ENCODE measurements around the gene CTDSPL. TPM values are rescaled to one million over a fixed set of nuclear protein-coding genes. Genes with fewer than 3 reads are reported as not detected.

The CTDSPL gene
- total and polyA plus RNA-seq, 4 donors: 8.4 to 17.2 (median 14.2) TPM

DNA sequence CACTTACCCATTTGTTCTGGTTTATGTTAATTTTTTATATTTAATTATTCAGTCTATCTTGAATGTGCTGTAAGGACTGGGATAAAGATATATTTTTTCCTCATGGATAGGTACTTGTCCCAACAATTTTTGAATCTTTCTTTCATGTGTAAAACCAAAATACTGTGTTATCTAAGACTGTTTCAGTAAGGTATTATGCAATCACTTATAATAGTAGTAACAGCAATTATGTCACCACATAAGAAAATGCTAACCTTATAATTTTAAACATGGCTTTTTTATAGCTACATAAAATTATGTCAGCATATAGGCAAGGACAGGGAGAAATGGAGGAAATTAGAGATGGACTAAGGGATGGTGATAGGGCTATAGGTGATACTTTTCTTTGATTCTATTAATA is 2.9 kb upstream of the CTDSPL start:
- H3K36me3 ChIP-seq (ENCODE audit: control insufficient read depth in 4 of 4, insufficient read depth in 3 of 4, low read depth in 1 of 4, low read length in 3 of 4): no peaks in the 10 kb centered on the region
- peaks cover 11 to 50% (median 38%) of the 10 kb centered on the region in 4 donors for H3K4me1 ChIP-seq (ENCODE audit: control insufficient read depth in 4 of 4, insufficient read depth in 4 of 4, low read length in 3 of 4)

More for the DNA sequence above, 2.9 kb upstream of the CTDSPL start:
- Histone ChIP-seq H3K27ac (ENCODE audit: low read depth in 1 of 2, low read length in 2 of 2) (no peak overlapping the region), H3K9me3 (ENCODE audit: control insufficient read depth in 4 of 4, low read length in 3 of 4) (no peaks in the 10 kb centered on the region), H3K9ac (ENCODE audit: low read depth in 1 of 2, low read length in 2 of 2) (no peak overlapping the region), H3K4me3 (ENCODE audit: low read depth in 1 of 3, low read length in 3 of 3) (no peak overlapping the region), H3K27me3 (ENCODE audit: control insufficient read depth in 4 of 4, insufficient read depth in 4 of 4, low read length in 3 of 4) (no peaks in the 10 kb centered on the region)
- no peak for TF ChIP-seq JUND (IDR thresholded peaks at IDR 0.05)
- no peak for TF ChIP-seq SP1 (IDR thresholded peaks at IDR 0.05)
- no peak for TF ChIP-seq CTCF (IDR thresholded peaks at IDR 0.05; ENCODE audit: low read depth, low read length, missing input control)
- TF ChIP-seq EGR1 (IDR thresholded peaks at IDR 0.05; ENCODE audit: low read depth in 2 of 2): no peak
- no peak for TF ChIP-seq ZBTB33 (IDR thresholded peaks at IDR 0.05)
- no peak for TF ChIP-seq MAX (IDR thresholded peaks at IDR 0.05)
- TF ChIP-seq FOXA2 (IDR thresholded peaks at IDR 0.05): no peak
- TF ChIP-seq ATF3 (IDR thresholded peaks at IDR 0.05): no peak
- no peak for TF ChIP-seq RXRA (IDR thresholded peaks at IDR 0.05)
- TF ChIP-seq YY1 (IDR thresholded peaks at IDR 0.05): no peak
- TF ChIP-seq, protein P1, sequence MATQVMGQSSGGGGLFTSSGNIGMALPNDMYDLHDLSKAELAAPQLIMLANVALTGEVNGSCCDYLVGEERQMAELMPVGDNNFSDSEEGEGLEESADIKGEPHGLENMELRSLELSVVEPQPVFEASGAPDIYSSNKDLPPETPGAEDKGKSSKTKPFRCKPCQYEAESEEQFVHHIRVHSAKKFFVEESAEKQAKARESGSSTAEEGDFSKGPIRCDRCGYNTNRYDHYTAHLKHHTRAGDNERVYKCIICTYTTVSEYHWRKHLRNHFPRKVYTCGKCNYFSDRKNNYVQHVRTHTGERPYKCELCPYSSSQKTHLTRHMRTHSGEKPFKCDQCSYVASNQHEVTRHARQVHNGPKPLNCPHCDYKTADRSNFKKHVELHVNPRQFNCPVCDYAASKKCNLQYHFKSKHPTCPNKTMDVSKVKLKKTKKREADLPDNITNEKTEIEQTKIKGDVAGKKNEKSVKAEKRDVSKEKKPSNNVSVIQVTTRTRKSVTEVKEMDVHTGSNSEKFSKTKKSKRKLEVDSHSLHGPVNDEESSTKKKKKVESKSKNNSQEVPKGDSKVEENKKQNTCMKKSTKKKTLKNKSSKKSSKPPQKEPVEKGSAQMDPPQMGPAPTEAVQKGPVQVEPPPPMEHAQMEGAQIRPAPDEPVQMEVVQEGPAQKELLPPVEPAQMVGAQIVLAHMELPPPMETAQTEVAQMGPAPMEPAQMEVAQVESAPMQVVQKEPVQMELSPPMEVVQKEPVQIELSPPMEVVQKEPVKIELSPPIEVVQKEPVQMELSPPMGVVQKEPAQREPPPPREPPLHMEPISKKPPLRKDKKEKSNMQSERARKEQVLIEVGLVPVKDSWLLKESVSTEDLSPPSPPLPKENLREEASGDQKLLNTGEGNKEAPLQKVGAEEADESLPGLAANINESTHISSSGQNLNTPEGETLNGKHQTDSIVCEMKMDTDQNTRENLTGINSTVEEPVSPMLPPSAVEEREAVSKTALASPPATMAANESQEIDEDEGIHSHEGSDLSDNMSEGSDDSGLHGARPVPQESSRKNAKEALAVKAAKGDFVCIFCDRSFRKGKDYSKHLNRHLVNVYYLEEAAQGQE (IDR thresholded peaks at IDR 0.05): no peak
- TF ChIP-seq GABPA (IDR thresholded peaks at IDR 0.05 in 1 of 2, conservative IDR thresholded peaks at IDR 0.05 in 1 of 2): no peak
- no peak for DNase-seq (ENCODE audit: low spot score)
